ENCODE data around the gene CCNG2. TPM values are rescaled to one million over a fixed set of nuclear protein-coding genes. Genes with fewer than 3 reads are reported as not detected.

CCNG2 gene
- total RNA-seq, 4 donors from 2014 or later, result 21.3 to 67.0 (median 28.7) TPM

GRCh38 chr4:77141964-77142645, 14.9 kb upstream of the CCNG2 start:
- H3K4me1 ChIP-seq, result peaks cover 0 to 7% of the 10 kb centered on the region in 2 donors
- H3K36me3 ChIP-seq, result no peaks in the 10 kb centered on the region
- intact Hi-C loops (cut with DNase I; ENCODE audit: low total_unique reads), result no loop called here
- no peak overlapping the region for H3K4me3 ChIP-seq
- no peaks in the 10 kb centered on the region for H3K9me3 ChIP-seq
- no peaks in the 10 kb centered on the region for H3K27me3 ChIP-seq
- no peak for DNase-seq
- no peak overlapping the region for H3K27ac ChIP-seq
- TF ChIP-seq POLR2A (IDR thresholded peaks at IDR 0.05) (no peak), CTCF (IDR thresholded peaks at IDR 0.05) (no peak)

DNA sequence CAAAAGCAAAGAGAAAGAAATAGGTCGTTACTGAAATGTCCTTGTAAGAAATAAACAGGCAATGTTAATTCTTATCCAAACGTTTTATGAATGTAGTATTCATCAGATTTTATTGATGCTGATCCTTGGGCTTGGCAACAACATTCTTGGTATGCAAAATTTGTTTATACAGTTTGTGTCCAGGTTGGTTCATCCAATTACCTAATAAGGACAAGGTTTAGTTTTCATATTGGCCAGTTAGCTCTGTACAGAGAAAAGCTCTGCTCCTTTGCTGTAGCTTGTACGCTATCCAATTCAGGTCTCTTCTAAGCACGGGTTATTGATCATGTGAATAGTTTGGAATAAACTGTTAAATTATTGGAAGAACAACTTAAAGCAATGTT, 14.4 kb upstream of the CCNG2 start:
- intact Hi-C loops (cut with DNase I; ENCODE audit: low total_unique reads), result no loop called here
- H3K9me3 ChIP-seq, result no peaks in the 10 kb centered on the region
- H3K27me3 ChIP-seq, result no peaks in the 10 kb centered on the region
- H3K36me3 ChIP-seq, result no peaks in the 10 kb centered on the region
- DNase-seq, result no peak
- H3K4me3 ChIP-seq, result no peak overlapping the region
- TF ChIP-seq CTCF (IDR thresholded peaks at IDR 0.05) (no peak), POLR2A (IDR thresholded peaks at IDR 0.05) (no peak)
- no peak overlapping the region for H3K27ac ChIP-seq
- H3K4me1 ChIP-seq, result peaks cover 0 to 7% of the 10 kb centered on the region in 2 donors

DNA sequence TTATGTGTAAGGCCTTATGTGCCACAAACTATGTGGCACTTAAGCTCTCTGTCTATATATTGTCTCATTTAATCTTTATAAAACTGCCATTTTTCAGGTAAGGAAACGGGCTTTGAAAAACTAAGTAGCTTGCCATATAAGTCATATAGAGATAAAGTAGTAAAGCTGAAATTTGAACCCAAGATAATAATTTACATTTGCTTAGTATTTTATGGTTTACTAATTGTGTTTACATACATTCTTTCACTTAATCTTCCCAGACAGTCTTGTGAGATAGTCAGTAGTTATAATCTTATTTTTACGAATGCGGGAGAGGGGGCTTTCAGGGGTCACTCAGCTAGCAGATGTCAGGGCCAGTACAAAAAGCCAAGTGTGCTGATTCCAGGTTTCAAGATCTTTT, 13.9 kb upstream of the CCNG2 start:
- no peak for TF ChIP-seq POLR2A (IDR thresholded peaks at IDR 0.05)
- no peak for TF ChIP-seq CTCF (IDR thresholded peaks at IDR 0.05)
- Histone ChIP-seq H3K4me3 (no peak overlapping the region), H3K4me1 (peaks cover 0 to 7% of the 10 kb centered on the region in 2 donors), H3K27me3 (no peaks in the 10 kb centered on the region), H3K36me3 (no peaks in the 10 kb centered on the region), H3K27ac (no peak overlapping the region), H3K9me3 (no peaks in the 10 kb centered on the region)
- DNase-seq, result no peak
- intact Hi-C loops (cut with DNase I; ENCODE audit: low total_unique reads), result no loop called here

DNA sequence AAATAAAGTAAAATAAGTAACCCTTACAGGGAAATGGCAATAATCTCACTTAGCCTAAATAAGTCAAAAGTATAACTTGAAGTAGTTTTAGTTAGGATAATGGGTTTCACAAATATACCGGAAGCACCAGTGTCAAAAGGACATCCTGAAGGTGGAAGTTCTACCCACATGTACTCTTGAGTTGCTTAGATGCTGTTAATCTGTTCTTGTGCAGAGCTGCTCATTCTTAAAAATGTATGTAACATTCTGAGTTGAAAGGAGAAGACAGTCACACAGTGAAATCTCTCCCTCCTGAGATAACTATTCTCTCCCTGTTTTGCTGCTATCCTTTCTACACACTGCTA, 11.2 kb upstream of the CCNG2 start:
- Histone ChIP-seq H3K27me3 (no peaks in the 10 kb centered on the region), H3K36me3 (no peaks in the 10 kb centered on the region), H3K27ac (peak overlapping the region; percentile 63 to 64), H3K4me3 (no peak overlapping the region), H3K4me1 (peaks cover 0 to 7% of the 10 kb centered on the region in 2 donors), H3K9me3 (no peaks in the 10 kb centered on the region)
- no peak for DNase-seq
- intact Hi-C loops (cut with DNase I; ENCODE audit: low total_unique reads), result no loop called here
- TF ChIP-seq CTCF (IDR thresholded peaks at IDR 0.05) (no peak), POLR2A (IDR thresholded peaks at IDR 0.05) (no peak)

GRCh38 chr4:77146186-77147078, 10.6 kb upstream of the CCNG2 start:
- H3K36me3 ChIP-seq, result no peaks in the 10 kb centered on the region
- DNase-seq, result no peak
- TF ChIP-seq POLR2A (IDR thresholded peaks at IDR 0.05), result no peak
- no peak for TF ChIP-seq CTCF (IDR thresholded peaks at IDR 0.05)
- no peaks in the 10 kb centered on the region for H3K27me3 ChIP-seq
- intact Hi-C loops (cut with DNase I; ENCODE audit: low total_unique reads), result no loop called here
- H3K9me3 ChIP-seq, result no peaks in the 10 kb centered on the region
- H3K4me3 ChIP-seq, result no peak overlapping the region
- H3K4me1 ChIP-seq, result peaks cover 0 to 7% of the 10 kb centered on the region in 2 donors
- H3K27ac ChIP-seq, result peak overlapping the region; percentile 63 to 64

All from uterus (tissue), 4 donors.